Psoas muscle (tissue), 8 donors: ENCODE results near the gene SMCO4. TPM values are rescaled to one million over a fixed set of nuclear protein-coding genes. Genes with fewer than 3 reads are reported as not detected.
A peak's percentile ranks its signal among the peaks of the same experiment; 100 is the strongest.
"Not testable (repeated sequence)": the region's sequence is repeated elsewhere in the genome, so short reads cannot be mapped to it uniquely, and the experiment has no call there.

Source experiments
- ATAC-seq, 4 donors: fragments of 200-7000 bp; cut with Tn5 transposase; one replicate each; pipeline ENCODE4 v1.9.1; 2020; ENCODE audit warnings: moderate library complexity in 3 of 4, mild to moderate bottlenecking in 2 of 4
- DNase-seq, 2 donors: peaks; one replicate each; pipeline ENCODE4 v3.0.0-alpha.2; 2020
- H3K27ac ChIP-seq: fragments of 200-600 bp; one replicate; pipeline ENCODE4 v1.8.0; 2022
- H3K27me3 ChIP-seq, 3 donors: fragments of 200-600 bp in 1 of 3; one replicate each; pipeline versions ENCODE4 v1.6.1 to v1.8.0; 2013 to 2022; ENCODE audit warnings: low read length in 2 of 3, mild to moderate bottlenecking in 2 of 3, moderate library complexity in 1 of 3; ENCODE audit not compliant: insufficient read depth in 3 of 3
- H3K36me3 ChIP-seq, 2 donors: fragments of 200-600 bp in 1 of 2; one replicate each; pipeline versions ENCODE4 v1.6.1 to v1.8.0; 2013 to 2022; ENCODE audit warnings: low read depth in 1 of 2, mild to moderate bottlenecking in 1 of 2, moderate library complexity in 1 of 2; ENCODE audit not compliant: insufficient read depth in 1 of 2
- H3K4me1 ChIP-seq: fragments of 200-600 bp; one replicate; pipeline ENCODE4 v1.8.0; 2022
- H3K4me3 ChIP-seq: fragments of 200-600 bp; one replicate; pipeline ENCODE4 v1.8.0; 2022; ENCODE audit warnings: mild to moderate bottlenecking
- H3K9me3 ChIP-seq: fragments of 200-600 bp; one replicate; pipeline ENCODE4 v1.8.0; 2022
- CTCF ChIP-seq: fragments of 200-600 bp; IDR thresholded peaks from one replicate; pipeline ENCODE4 v1.8.0; 2022; ENCODE audit warnings: antibody characterized with exemption
- WGBS, 3 donors: extraction: QIAGEN DNeasy Blood & Tissue Kit; methylation state at CpG; one replicate each; pipeline versions ENCODE4 v1.1.6 to v1.1.7; 2013; 5-methylcytosine and 5-hydroxymethylcytosine counted together
- intact Hi-C, 2 donors: fragments of 100-400 bp; cut with DNase I; formaldehyde crosslinking; loops; one replicate each; pipeline versions ENCODE4 v1.11.0 to v1.14.2; 2022
- polyA plus RNA-seq, 3 donors: library from polyadenylated mRNA; stranded (reverse); fragments of 200-250 nt; gene quantifications; one replicate each; pipeline ENCODE4 v1.2.3, GENCODE V29; 2013
- total RNA-seq, 4 donors: library from RNA; stranded (reverse); fragmentation: NEBNext Ultra II Directional in 2 of 4; extraction: Animal tissue kit (Norgen Biotek cat#: 25700) in 2 of 4; gene quantifications; one replicate each; pipeline versions ENCODE4 v1.2.1 to v1.2.4, GENCODE V29; 2021 to 2023
- donor health status: healthy with polysubstance abuse.
- donor health status: DM: no; HTN: no; CAD: no; lungs with moderate emphysema.
- donor health status: Bipolar disorder and iron deficiency.
- donor health status: healthy.
- donor health status: DM: yes; HTN: yes; CAD: no.
- donor health status: DM: no; HTN: no; CAD: no.
- donor health status: DM: no; HTN: no; CAD: no.
- donor health status: DM: yes; HTN: yes; CAD: no.

SMCO4 gene
- total and polyA plus RNA-seq, 7 donors, result 3.5 to 21.8 (median 8.6) TPM

- Histone ChIP-seq H3K36me3 (no peaks in the 10 kb centered on the region), H3K4me3 (no peak overlapping the region), H3K9me3 (no peaks in the 10 kb centered on the region), H3K27me3 (no peaks in the 10 kb centered on the region), H3K4me1 (no peaks in the 10 kb centered on the region), H3K27ac (peak overlapping the region; percentile 60)
- intact Hi-C loops, result no loop called here
- TF ChIP-seq CTCF, result no peak
- DNase-seq (peak; percentile 39 to 60), ATAC-seq (peak; percentile 97 to 99 (median 98))
Measured at GRCh38 chr11:93585758-93586157, 42.6 kb upstream of the SMCO4 start.

GRCh38 chr11:93583490-93583889 is 40.3 kb upstream of the SMCO4 start:
- Histone ChIP-seq H3K4me1 (no peaks in the 10 kb centered on the region), H3K27ac (no peak overlapping the region), H3K9me3 (peaks cover 10% of the 10 kb centered on the region), H3K27me3 (no peaks in the 10 kb centered on the region), H3K36me3 (no peaks in the 10 kb centered on the region), H3K4me3 (no peak overlapping the region)
- no peak for TF ChIP-seq CTCF
- intact Hi-C loops, result no loop called here
- DNase-seq (no peak), ATAC-seq (no peak)

GRCh38 chr11:93579187-93579751 is 36.1 kb upstream of the SMCO4 start:
- peaks cover 10% of the 10 kb centered on the region for H3K9me3 ChIP-seq
- ATAC-seq (no peak), DNase-seq (no peak)
- TF ChIP-seq CTCF, result no peak
- WGBS, 3 donors, result 95% methylated on average over 2 of the region's 2 CpGs
- no peaks in the 10 kb centered on the region for H3K36me3 ChIP-seq
- no peak overlapping the region for H3K4me3 ChIP-seq
- intact Hi-C loops, result no loop called here
- H3K4me1 ChIP-seq, result peaks cover 8% of the 10 kb centered on the region
- H3K27me3 ChIP-seq, result no peaks in the 10 kb centered on the region
- H3K27ac ChIP-seq, result no peak overlapping the region

- Histone ChIP-seq H3K4me3 (no peak overlapping the region), H3K27me3 (no peaks in the 10 kb centered on the region), H3K4me1 (peaks cover 8% of the 10 kb centered on the region), H3K9me3 (peaks cover 10% of the 10 kb centered on the region), H3K36me3 (no peaks in the 10 kb centered on the region), H3K27ac (peak overlapping the region; percentile 67)
- WGBS, 3 donors, result 61 to 93% (median 74%) methylated on average over 1 of the region's 1 CpG
- TF ChIP-seq CTCF, result no peak
- intact Hi-C loops, result no loop called here
- DNase-seq, result no peak
- ATAC-seq, result peak; percentile 55 to 69 (median 60)
Measured at GRCh38 chr11:93577286-93577685, 34.1 kb upstream of the SMCO4 start.

GRCh38 chr11:93576870-93577269 is 33.7 kb upstream of the SMCO4 start:
- H3K27me3 ChIP-seq, intact Hi-C loops, H3K36me3 ChIP-seq, H3K4me3 ChIP-seq, H3K4me1 ChIP-seq: not testable (repeated sequence)
- DNase-seq (peak; percentile 52 to 67), ATAC-seq (peak; percentile 88 to 92 (median 90))
- WGBS, 3 donors, result 16 to 49% (median 35%) methylated on average over 4 of the region's 4 CpGs
- H3K9me3 ChIP-seq, result peaks cover 10% of the 10 kb centered on the region
- peak overlapping the region; percentile 67 for H3K27ac ChIP-seq
